Fibroblast of mammary gland (primary cell): ENCODE measurements around the gene GORASP2.

Experiments
- DNase-seq: peaks from one replicate; pipeline ENCODE4 v3.0.0-alpha.2; 2010; ENCODE audit warnings: low read depth
- H3K4me3 ChIP-seq: 2 replicates; pipeline ENCODE4 v1.5.1; 2011; ENCODE audit warnings: low read depth, mild to moderate bottlenecking, low read length, moderate library complexity; ENCODE audit not compliant: control insufficient read depth
- CTCF ChIP-seq: conservative IDR thresholded peaks from 2 replicates; pipeline ENCODE4 v1.5.1; 2011; ENCODE audit warnings: low read depth, low read length, inconsistent platforms; ENCODE audit not compliant: control insufficient read depth, insufficient read depth

GORASP2 gene

GRCh38 chr2:170887496-170887895 lies 41.6 kb upstream of the GORASP2 start:
- no peak for DNase-seq
- no peak for TF ChIP-seq CTCF
- H3K4me3 ChIP-seq, result no peak overlapping the region

GRCh38 chr2:170887896-170888295 lies 41.2 kb upstream of the GORASP2 start:
- no peak overlapping the region for H3K4me3 ChIP-seq
- no peak for TF ChIP-seq CTCF
- DNase-seq, result no peak

- DNase-seq, result no peak
- no peak for TF ChIP-seq CTCF
- H3K4me3 ChIP-seq, result no peak overlapping the region
Measured at GRCh38 chr2:170891893-170892292, 37.2 kb upstream of the GORASP2 start.

GRCh38 chr2:170892391-170892951 lies 36.6 kb upstream of the GORASP2 start:
- H3K4me3 ChIP-seq, result no peak overlapping the region
- no peak for DNase-seq
- no peak for TF ChIP-seq CTCF

- no peak for TF ChIP-seq CTCF
- DNase-seq, result peak; percentile 55
- H3K4me3 ChIP-seq, result no peak overlapping the region
Measured at GRCh38 chr2:170895023-170895757, 33.9 kb upstream of the GORASP2 start.

GRCh38 chr2:170896622-170897021 lies 32.4 kb upstream of the GORASP2 start:
- H3K4me3 ChIP-seq, result no peak overlapping the region
- no peak for DNase-seq
- TF ChIP-seq CTCF, result no peak
